GM12872 (cell line): ENCODE results near the gene ERAP2.

Source experiments
- CTCF ChIP-seq: IDR thresholded peaks from 3 replicates; pipeline ENCODE4 v1.5.1; 2011; ENCODE audit warnings: low read depth, mild to moderate bottlenecking, low read length, moderate library complexity; ENCODE audit not compliant: insufficient read depth

ERAP2 gene

DNA sequence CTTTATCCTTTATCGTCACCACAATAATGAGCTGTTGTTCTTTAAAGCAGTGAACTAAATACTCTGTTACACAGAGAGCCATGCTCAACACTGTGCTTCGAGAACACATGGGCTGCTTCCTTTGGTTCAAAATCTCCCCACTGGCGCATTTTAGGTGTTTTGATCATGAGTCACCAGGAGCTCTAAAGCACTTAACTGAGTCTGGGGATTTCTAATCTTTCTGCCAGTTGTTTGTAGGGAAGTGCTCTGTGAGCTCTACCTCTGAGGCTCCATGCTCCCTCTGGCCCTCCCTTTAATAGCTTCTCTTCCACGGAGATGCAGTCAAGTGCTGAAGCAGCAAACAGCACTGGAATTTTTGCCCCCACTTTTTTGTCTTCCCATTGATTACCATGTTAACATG is 17.0 kb downstream of the ERAP2 start:
- no peak for TF ChIP-seq CTCF

- TF ChIP-seq CTCF, result no peak
These were observed 20.0 kb downstream of the ERAP2 start for GRCh38 chr5:96896276-96896675.

GRCh38 chr5:96896806-96897205 is 20.5 kb downstream of the ERAP2 start:
- no peak for TF ChIP-seq CTCF

GRCh38 chr5:96901384-96901783 is 25.1 kb downstream of the ERAP2 start:
- peak; percentile 20; the same call in 1 of the 3 replicates for TF ChIP-seq CTCF

DNA sequence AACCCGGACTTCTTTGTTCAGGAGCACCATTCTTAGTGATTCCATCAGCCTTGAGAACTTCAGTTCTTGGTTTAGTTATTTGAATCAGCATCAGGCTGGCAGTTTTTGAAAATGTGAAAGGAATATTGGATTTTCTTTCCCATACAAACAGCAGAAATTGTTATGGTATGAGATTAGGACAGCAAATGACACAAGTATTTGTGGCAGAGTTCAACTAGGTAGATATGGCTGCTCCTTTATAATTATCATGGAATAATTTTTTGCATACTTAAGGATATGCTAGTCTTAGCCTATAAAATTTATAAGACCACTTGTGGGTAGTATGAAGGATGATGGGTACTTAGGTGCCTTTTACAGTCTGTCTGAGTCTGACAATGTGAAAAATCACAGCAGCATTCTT is 25.5 kb downstream of the ERAP2 start:
- TF ChIP-seq CTCF, result no peak

GRCh38 chr5:96902876-96903275 is 26.6 kb downstream of the ERAP2 start:
- TF ChIP-seq CTCF, result no peak

- TF ChIP-seq CTCF, result no peak
These were observed 27.0 kb downstream of the ERAP2 start for GRCh38 chr5:96903300-96903699.
